PC-9 (cell line): Measurements from ENCODE around the gene GGTLC2. TPM values are rescaled to one million over a fixed set of nuclear protein-coding genes. Genes with fewer than 3 reads are reported as not detected.
"Not testable (repeated sequence)": the region's sequence is repeated elsewhere in the genome, so short reads cannot be mapped to it uniquely, and the experiment has no call there.

ENCODE experiments used
- BruUV-seq: library from RNA; stranded (reverse); fragments of 400-500 nt; replicated peaks from 2 replicates; lab custom pipeline; 2021; lab: Mats Ljungman, UMichigan
- CTCF ChIA-PET: fragments of 300-600 bp; sonication (Branson Sonifier 250); formaldehyde crosslinking; loops from one replicate; lab custom pipeline; 2022; ENCODE audit warnings: antibody characterized with exemption; lab: Charles Lee
- POLR2A ChIA-PET: fragments of 300-600 bp; sonication (Branson Sonifier 250); formaldehyde crosslinking; loops from one replicate; lab custom pipeline; 2022; ENCODE audit warnings: antibody characterized with exemption; ENCODE audit not compliant: unreplicated experiment; lab: Charles Lee
- DNase-seq, 2 experiments: peaks; one replicate each; pipeline versions ENCODE4 v3.0.0 to v3.0.0-alpha.2; 2015 to 2022; ENCODE audit warnings: mixed read lengths in 1 of 2
- H2AFZ ChIP-seq: fragments of 200-600 bp; sonication (generic); 2 replicates; pipeline ENCODE4 v1.8.1; 2017; ENCODE audit warnings: antibody characterized with exemption
- H3F3A ChIP-seq: fragments of 200-600 bp; sonication (generic); 2 replicates; pipeline ENCODE4 v1.8.1; 2017; ENCODE audit warnings: antibody characterized with exemption, mild to moderate bottlenecking, low read depth; ENCODE audit not compliant: insufficient read depth
- H3K27ac ChIP-seq: fragments of 200-600 bp; sonication (generic); 2 replicates; pipeline ENCODE4 v1.6.1; 2016; ENCODE audit warnings: mixed run types
- H3K27me3 ChIP-seq: fragments of 200-600 bp; sonication (generic); 2 replicates; pipeline ENCODE4 v1.6.1; 2016; ENCODE audit warnings: low read depth, mixed run types; ENCODE audit not compliant: insufficient read depth
- H3K36me3 ChIP-seq: fragments of 200-600 bp; sonication (generic); 2 replicates; pipeline ENCODE4 v1.6.1; 2016; ENCODE audit warnings: low read depth, mixed run types
- H3K4me1 ChIP-seq: fragments of 200-600 bp; sonication (generic); replicated peaks from 2 replicates; pipeline ENCODE4 v1.6.1; 2016; ENCODE audit warnings: mixed run types; ENCODE audit not compliant: insufficient read depth
- H3K4me2 ChIP-seq: fragments of 200-600 bp; sonication (generic); 2 replicates; pipeline ENCODE4 v1.6.1; 2017; ENCODE audit warnings: mixed run types
- H3K4me3 ChIP-seq: fragments of 200-600 bp; sonication (generic); 2 replicates; pipeline ENCODE4 v1.6.1; 2016; ENCODE audit warnings: mixed run types
- H3K79me2 ChIP-seq: fragments of 200-600 bp; sonication (generic); 2 replicates; pipeline ENCODE4 v1.6.1; 2017; ENCODE audit warnings: low read depth, mixed run types
- H3K9me2 ChIP-seq: fragments of 200-600 bp; sonication (generic); 2 replicates; pipeline ENCODE4 v1.8.1; 2017; ENCODE audit warnings: mild to moderate bottlenecking; ENCODE audit not compliant: insufficient read depth
- H3K9me3 ChIP-seq: fragments of 200-600 bp; sonication (generic); 2 replicates; pipeline ENCODE4 v1.8.1; 2016; ENCODE audit warnings: low read depth; ENCODE audit not compliant: insufficient read depth
- H4K20me1 ChIP-seq: fragments of 200-600 bp; sonication (generic); 2 replicates; pipeline ENCODE4 v1.8.1; 2017; ENCODE audit not compliant: insufficient read depth
- CTCF ChIP-seq: fragments of 200-600 bp; sonication (generic); conservative IDR thresholded peaks from 2 replicates; pipeline ENCODE4 v1.6.1; 2017; ENCODE audit warnings: mixed run types, antibody characterized with exemption, mild to moderate bottlenecking, moderate library complexity
- EZH2 ChIP-seq: fragments of 200-600 bp; sonication (generic); IDR thresholded peaks from 2 replicates; pipeline ENCODE4 v1.8.0; 2017; ENCODE audit warnings: antibody characterized with exemption, low read depth
- intact Hi-C: fragments of 100-400 bp; cut with micrococcal nuclease; formaldehyde crosslinking; loops from one replicate; pipeline ENCODE4 v1.10.0; 2022; ENCODE audit not compliant: unreplicated experiment
- total RNA-seq: library from RNA; stranded (reverse); gene quantifications from 2 replicates; pipeline ENCODE4 v1.2.3, GENCODE V29; 2021

Gene GGTLC2
- total RNA-seq, 1 experiment from 2014 or later, result not detected

DNA sequence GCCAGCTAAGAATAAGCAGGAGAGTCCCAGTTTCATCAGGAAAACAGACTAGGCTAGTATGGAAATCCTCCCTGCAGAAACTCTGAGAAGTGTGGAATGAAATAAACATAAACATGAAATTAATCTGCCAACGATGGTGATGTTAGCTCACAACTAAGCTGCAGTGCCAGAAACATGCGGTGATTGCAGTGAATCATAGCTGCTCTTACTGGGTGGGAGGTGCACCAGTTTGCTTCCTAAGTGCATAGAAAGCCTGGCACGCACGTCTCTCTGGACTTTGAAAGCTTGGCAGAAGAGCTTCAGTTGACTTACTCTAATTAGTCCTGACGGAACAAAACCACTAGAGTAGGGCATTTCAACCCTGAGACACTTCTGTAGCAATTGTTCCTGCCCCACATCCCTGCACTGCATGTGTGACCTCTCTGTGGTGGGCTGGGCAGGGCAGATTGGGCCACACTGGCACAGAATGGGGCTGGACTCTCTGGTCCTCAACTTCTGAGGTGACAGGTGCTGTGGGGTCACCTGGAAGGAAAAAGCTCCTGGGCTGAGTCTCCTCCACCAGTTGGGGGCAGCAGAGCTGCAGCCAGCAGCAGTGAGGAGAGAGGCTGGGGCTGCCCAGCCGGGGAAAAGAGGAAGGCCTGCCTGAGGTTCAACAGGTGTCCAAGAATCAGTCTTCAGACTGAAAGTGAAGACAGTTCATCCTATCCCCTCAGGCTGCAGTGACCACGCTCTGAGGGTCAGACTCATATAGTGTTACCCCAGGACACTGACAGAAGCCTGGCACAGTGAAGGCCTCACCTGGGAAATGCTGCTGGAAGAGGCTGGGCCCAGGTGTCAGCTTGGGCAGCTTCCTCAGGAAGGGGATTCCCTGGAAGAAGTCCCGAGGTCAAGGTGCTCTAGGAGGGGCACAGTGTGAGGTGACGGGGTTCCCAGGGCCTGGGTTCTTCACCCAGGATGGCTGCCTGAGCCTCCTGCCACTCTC lies 40.5 kb downstream of the GGTLC2 start:
- Histone ChIP-seq H3K4me1 (no peaks in the 10 kb centered on the region), H4K20me1 (no peaks in the 10 kb centered on the region), H3K27me3 (0 out of 2 replicates have a peak, but pooled peaks cover 5% of the 10 kb centered on the region), H2AFZ (no peak overlapping the region), H3K27ac (no peak overlapping the region), H3F3A (no peaks in the 10 kb centered on the region), H3K79me2 (no peaks in the 10 kb centered on the region), H3K9me2 (no peaks in the 10 kb centered on the region), H3K4me3 (no peak overlapping the region), H3K4me2 (no peak overlapping the region), H3K36me3 (no peaks in the 10 kb centered on the region), H3K9me3 (no peaks in the 10 kb centered on the region)
- ChIA-PET CTCF (no interaction called here), POLR2A (no interaction called here)
- no peak for DNase-seq
- no TSS peak for BruUV-seq
- intact Hi-C loops, result no loop called here
- TF ChIP-seq CTCF, result peak; percentile 48; the same call in 1 of the 2 replicates
- TF ChIP-seq EZH2, result no peak

DNA sequence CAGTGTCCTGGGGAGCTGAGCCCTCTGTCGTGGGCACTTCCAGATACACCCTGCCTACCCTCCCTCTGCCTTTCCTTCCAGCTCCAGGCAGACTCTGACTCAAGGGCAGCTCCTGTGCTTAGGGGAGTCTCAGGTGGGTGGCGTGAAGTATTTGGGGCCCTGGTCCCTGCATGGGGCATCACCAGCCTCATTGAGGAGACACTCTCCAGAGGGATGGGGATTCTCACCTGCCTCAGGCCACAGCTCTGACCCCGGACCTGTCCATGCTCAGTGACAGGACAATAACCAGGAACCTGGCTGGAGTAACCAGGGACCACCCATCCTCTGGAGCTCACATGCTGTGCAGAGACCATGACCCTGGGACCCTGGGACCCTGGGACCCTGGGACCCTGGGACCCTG lies 41.2 kb downstream of the GGTLC2 start:
- no peaks in the 10 kb centered on the region for H4K20me1 ChIP-seq
- BruUV-seq, result no TSS peak
- H3K27ac ChIP-seq, result no peak overlapping the region
- DNase-seq, result no peak
- H3K9me2 ChIP-seq, result no peaks in the 10 kb centered on the region
- H3K36me3 ChIP-seq, result no peaks in the 10 kb centered on the region
- H3K4me1 ChIP-seq, result no peaks in the 10 kb centered on the region
- H3K9me3 ChIP-seq, result no peaks in the 10 kb centered on the region
- H3K27me3 ChIP-seq, result no peaks in the 10 kb centered on the region
- TF ChIP-seq EZH2 (no peak), CTCF (no peak)
- H3K79me2 ChIP-seq, result no peaks in the 10 kb centered on the region
- no peak overlapping the region for H2AFZ ChIP-seq
- no peaks in the 10 kb centered on the region for H3F3A ChIP-seq
- H3K4me2 ChIP-seq, result no peak overlapping the region
- ChIA-PET CTCF (no interaction called here), POLR2A (no interaction called here)
- no peak overlapping the region for H3K4me3 ChIP-seq
- intact Hi-C loops, result no loop called here

DNA sequence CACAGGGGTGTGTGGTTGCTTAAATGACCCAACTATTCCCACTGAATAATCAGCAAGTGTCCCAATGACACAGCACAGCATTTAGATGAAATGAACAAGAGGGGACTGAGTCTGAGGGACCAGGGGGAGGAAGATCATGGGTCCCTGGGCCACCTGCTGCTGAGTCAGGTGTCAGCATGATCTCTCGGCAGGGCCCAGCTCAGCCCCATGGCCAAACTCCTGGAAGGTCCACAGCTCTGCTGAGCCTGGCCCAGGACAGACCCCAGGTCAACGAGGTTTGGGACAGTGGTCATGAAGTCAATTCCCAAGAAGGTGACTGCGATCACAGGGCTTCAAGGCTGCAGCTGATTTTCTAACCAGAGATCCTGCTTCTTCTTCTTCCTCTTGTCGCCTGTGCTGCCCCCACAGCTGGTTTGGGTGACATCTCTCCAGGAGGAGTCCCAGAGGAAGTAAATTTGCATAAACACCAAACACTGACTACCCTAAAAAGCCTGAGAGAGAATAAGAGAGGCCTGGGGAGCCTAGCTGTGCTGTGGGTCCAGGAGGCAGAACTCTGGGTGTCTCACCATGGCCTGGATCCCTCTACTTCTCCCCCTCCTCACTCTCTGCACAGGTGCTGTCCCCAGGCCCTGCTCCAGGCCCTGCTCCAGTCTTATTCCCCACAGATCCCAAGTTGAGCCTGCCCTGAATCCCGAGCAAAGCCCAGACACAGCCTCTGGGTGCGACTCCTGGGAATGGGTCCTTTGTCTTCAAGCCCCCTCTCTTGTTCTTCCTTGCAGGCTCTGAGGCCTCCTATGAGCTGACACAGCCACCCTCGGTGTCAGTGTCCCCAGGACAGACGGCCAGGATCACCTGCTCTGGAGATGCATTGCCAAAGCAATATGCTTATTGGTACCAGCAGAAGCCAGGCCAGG lies 42.0 kb downstream of the GGTLC2 start:
- H3F3A ChIP-seq, H2AFZ ChIP-seq, POLR2A ChIA-PET, H3K79me2 ChIP-seq, H3K4me2 ChIP-seq, H3K27me3 ChIP-seq, H3K4me3 ChIP-seq, H3K4me1 ChIP-seq, DNase-seq, CTCF ChIA-PET, BruUV-seq, H4K20me1 ChIP-seq, H3K36me3 ChIP-seq, H3K9me2 ChIP-seq, H3K9me3 ChIP-seq, intact Hi-C loops, H3K27ac ChIP-seq: not testable (repeated sequence)
